Duodenal mucosa (tissue), 2 donors: ENCODE measurements around the gene BIRC5.
"Not testable (repeated sequence)": the region's sequence is repeated elsewhere in the genome, so short reads cannot be mapped to it uniquely, and the experiment has no call there.

Source experiments
- H3K27ac ChIP-seq: one replicate; pipeline ENCODE4 v1.7.0; 2013; ENCODE audit warnings: low read depth, low read length
- H3K27me3 ChIP-seq, 2 donors: one replicate each; pipeline ENCODE4 v1.7.0; 2013; ENCODE audit warnings: low read length in 2 of 2, control low read depth in 1 of 2; ENCODE audit not compliant: insufficient read depth in 2 of 2, control insufficient read depth in 1 of 2
- H3K36me3 ChIP-seq, 2 donors: one replicate each; pipeline ENCODE4 v1.7.0; 2013; ENCODE audit warnings: low read length in 2 of 2, control low read depth in 1 of 2; ENCODE audit not compliant: insufficient read depth in 2 of 2, control insufficient read depth in 1 of 2
- H3K4me1 ChIP-seq, 2 donors: one replicate each; pipeline ENCODE4 v1.7.0; 2013; ENCODE audit warnings: low read length in 2 of 2, control low read depth in 1 of 2; ENCODE audit not compliant: insufficient read depth in 2 of 2, control insufficient read depth in 1 of 2
- H3K4me3 ChIP-seq, 2 donors: one replicate each; pipeline ENCODE4 v1.7.0; 2013; ENCODE audit warnings: low read length in 2 of 2, low read depth in 1 of 2
- H3K9ac ChIP-seq, 2 donors: one replicate each; pipeline ENCODE4 v1.7.0; 2013; ENCODE audit warnings: low read length in 2 of 2, low read depth in 1 of 2
- H3K9me3 ChIP-seq, 2 donors: one replicate each; pipeline ENCODE4 v1.7.0; 2013; ENCODE audit warnings: low read length in 2 of 2, control low read depth in 1 of 2; ENCODE audit not compliant: control insufficient read depth in 1 of 2

BIRC5 gene

DNA sequence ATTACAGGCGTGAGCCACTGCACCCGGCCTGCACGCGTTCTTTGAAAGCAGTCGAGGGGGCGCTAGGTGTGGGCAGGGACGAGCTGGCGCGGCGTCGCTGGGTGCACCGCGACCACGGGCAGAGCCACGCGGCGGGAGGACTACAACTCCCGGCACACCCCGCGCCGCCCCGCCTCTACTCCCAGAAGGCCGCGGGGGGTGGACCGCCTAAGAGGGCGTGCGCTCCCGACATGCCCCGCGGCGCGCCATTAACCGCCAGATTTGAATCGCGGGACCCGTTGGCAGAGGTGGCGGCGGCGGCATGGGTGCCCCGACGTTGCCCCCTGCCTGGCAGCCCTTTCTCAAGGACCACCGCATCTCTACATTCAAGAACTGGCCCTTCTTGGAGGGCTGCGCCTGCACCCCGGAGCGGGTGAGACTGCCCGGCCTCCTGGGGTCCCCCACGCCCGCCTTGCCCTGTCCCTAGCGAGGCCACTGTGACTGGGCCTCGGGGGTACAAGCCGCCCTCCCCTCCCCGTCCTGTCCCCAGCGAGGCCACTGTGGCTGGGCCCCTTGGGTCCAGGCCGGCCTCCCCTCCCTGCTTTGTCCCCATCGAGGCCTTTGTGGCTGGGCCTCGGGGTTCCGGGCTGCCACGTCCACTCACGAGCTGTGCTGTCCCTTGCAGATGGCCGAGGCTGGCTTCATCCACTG lies at the start of gene BIRC5:
TSS of gene BIRC5 (plus strand) at position 238 of the 690 bp plus-strand sequence. CDS start at position 302, 64 bp downstream.
- peaks cover 5 to 11% of the 10 kb centered on the region in 2 donors for H3K4me1 ChIP-seq
- H3K27me3 ChIP-seq = no peaks in the 10 kb centered on the region
- peak within 1 kb of the TSS; percentile 55 to 80 for H3K4me3 ChIP-seq
- H3K27ac ChIP-seq = no peak within 1 kb of the TSS
- H3K36me3 ChIP-seq = no peaks in the 10 kb centered on the region
- H3K9me3 ChIP-seq = no peaks in the 10 kb centered on the region
- peak within 1 kb of the TSS; percentile 14 to 57 for H3K9ac ChIP-seq

DNA sequence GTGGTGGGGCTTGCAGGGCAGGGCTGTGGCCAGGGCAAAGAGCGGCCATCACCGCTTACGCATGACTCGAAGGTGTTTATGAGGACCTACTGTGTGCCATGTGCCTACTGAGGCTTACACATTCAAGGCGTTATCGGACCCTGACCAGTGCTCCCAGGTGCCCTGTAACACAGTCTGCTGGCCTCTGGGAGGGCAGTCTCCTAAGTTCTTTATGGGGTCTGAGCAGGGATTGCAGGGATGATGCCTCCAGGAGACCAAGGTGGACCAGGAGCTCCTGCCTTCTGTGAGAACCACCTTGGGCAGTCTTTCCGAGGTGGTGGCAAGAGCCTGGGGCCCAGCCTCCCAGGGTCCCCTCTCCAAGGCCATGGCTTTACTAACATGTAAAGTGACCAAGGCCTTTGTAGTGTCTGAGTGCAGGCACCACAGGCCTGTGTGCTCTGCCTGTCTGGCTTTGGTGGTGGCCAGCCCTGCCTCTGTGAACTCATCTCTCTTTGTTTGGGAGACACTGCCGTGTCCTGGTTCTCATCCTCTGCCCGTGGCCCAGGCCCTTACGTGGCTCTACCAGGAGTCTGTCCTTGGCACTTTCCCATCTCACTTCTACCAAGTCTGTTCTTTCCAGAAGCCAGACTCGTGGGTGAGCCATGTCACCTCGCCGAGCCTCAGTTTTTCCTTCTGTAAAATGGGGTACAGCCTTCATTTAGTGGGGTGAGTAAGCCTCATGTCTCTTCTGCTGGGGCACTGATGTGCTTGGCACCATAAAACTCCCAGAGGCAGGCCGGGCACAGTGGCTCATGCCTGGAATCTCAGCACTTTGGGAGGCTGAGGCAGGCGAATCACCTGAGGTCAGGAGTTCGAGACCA lies 49.1 kb upstream of the BIRC5 start:
- Histone ChIP-seq H3K27me3 (no peaks in the 10 kb centered on the region), H3K4me1 (peaks cover 15 to 17% of the 10 kb centered on the region in 2 donors), H3K27ac (no peak overlapping the region), H3K4me3 (no peak overlapping the region), H3K9ac (no peak overlapping the region), H3K9me3 (no peaks in the 10 kb centered on the region), H3K36me3 (no peaks in the 10 kb centered on the region)

DNA sequence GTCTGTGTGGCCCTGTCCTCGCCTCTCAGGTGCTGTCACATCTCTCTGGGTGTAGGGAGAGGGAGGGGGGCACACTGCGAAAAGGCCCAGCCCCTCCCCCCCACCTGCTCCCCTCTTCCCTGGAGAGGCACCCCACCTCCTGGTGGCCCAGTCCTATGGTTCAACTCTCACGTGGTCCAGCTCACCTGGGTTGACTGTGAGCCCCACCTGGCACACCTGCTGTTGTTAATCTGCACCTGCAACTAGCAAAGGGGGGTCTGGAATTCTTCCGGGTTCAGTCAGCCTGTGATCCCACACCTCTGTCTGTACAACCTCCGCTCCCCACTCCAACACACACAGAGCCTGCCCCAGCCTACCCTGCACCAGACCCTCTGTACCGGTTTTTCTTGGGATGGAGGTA lies 47.6 kb upstream of the BIRC5 start:
- no peaks in the 10 kb centered on the region for H3K27me3 ChIP-seq
- no peak overlapping the region for H3K9ac ChIP-seq
- H3K4me3 ChIP-seq = no peak overlapping the region
- no peaks in the 10 kb centered on the region for H3K9me3 ChIP-seq
- peaks cover 28 to 29% of the 10 kb centered on the region in 2 donors for H3K4me1 ChIP-seq
- H3K36me3 ChIP-seq = peaks cover 0 to 9% of the 10 kb centered on the region in 2 donors
- no peak overlapping the region for H3K27ac ChIP-seq

DNA sequence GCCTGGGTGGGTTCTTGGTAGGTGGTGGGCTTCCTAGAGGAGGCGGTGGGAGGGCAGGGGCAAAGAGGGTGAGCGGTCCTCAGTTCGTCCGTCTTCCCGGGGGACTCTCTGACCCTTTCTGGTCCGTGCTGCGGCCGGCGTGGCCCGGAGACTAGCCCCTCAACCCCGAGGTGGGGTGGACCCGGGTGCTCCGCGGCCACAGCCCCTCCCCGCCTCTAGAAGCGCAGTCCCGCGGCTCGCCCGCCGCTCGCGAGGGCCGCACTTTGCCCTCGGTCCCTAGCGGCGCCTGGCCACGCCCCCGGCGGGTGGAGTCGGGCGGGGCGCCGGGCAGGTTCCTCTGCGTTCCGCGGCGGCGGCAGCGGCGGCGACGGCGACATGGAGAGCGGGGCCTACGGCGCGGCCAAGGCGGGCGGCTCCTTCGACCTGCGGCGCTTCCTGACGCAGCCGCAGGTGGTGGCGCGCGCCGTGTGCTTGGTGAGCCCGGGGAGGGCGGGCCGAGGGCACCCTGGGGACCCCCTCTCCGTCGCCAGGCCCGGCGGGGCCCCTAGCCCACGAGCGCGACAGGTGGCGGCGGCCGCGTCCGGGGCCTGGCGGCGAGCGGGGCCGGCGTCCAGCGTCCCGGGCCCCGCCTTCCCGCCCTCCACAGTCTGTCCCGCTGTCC lies 45.7 kb upstream of the BIRC5 start, which contains the start of gene SYNGR2:
TSS of gene SYNGR2 (plus strand) at position 340 of the 661 bp plus-strand sequence. CDS start at position 376, 36 bp downstream.
- Histone ChIP-seq H3K4me1 (peaks cover 44 to 49% of the 10 kb centered on the region in 2 donors), H3K9ac (peak within 1 kb of the TSS; percentile 76 to 84), H3K27me3 (no peaks in the 10 kb centered on the region), H3K36me3 (peaks cover 0 to 14% of the 10 kb centered on the region in 2 donors), H3K4me3 (peak within 1 kb of the TSS; percentile 83 to 94), H3K27ac (peak within 1 kb of the TSS; percentile 83), H3K9me3 (no peaks in the 10 kb centered on the region)

DNA sequence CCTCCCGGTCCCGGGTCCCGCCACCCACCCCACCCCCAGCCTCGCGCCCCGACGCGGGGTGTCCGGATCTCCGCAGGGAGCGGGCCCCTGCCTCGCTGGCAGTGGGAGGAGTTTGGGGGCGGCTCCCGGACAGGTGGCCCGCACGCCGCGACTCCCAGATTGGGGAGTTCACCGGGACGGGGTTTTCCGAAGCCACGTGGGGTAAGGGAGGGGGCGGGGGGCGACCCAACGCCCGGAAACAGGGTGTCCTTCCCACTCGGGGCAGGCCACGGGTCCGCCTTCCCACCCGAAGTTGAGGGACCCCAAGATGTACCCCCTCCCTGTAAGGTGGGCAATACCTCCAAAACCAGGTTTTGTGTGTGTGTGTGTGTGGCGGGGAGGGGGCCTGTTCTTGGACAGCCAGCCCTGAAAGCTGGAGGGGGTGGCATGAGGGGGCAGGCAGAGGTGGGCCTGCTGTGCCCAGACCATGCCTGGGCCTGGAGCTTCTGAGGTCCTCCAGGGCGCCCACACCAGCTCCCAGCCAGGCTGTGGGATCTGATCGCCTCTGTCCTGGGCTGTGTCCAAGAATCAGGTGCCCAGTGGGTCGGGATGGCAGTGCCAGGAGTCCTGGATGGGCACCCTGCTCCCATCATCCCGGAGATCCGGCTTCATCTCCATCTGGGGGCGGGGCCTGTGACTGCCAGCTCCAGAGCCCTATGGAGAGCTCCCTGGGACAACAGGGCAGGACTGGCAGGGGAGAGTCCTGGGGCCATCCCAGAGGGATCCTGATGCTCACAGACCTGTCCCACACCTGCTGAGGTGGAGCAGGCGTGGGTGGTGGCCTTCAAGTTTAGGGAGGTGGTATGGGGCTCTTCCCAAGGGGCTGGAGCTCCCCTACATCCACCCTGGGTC lies 44.9 kb upstream of the BIRC5 start:
- H3K9ac ChIP-seq = peak overlapping the region; percentile 76 to 84
- peak overlapping the region; percentile 83 to 94 for H3K4me3 ChIP-seq
- H3K4me1 ChIP-seq = peaks cover 52 to 57% of the 10 kb centered on the region in 2 donors
- no peaks in the 10 kb centered on the region for H3K9me3 ChIP-seq
- peak overlapping the region; percentile 83 for H3K27ac ChIP-seq
- peaks cover 0 to 14% of the 10 kb centered on the region in 2 donors for H3K36me3 ChIP-seq
- no peaks in the 10 kb centered on the region for H3K27me3 ChIP-seq

DNA sequence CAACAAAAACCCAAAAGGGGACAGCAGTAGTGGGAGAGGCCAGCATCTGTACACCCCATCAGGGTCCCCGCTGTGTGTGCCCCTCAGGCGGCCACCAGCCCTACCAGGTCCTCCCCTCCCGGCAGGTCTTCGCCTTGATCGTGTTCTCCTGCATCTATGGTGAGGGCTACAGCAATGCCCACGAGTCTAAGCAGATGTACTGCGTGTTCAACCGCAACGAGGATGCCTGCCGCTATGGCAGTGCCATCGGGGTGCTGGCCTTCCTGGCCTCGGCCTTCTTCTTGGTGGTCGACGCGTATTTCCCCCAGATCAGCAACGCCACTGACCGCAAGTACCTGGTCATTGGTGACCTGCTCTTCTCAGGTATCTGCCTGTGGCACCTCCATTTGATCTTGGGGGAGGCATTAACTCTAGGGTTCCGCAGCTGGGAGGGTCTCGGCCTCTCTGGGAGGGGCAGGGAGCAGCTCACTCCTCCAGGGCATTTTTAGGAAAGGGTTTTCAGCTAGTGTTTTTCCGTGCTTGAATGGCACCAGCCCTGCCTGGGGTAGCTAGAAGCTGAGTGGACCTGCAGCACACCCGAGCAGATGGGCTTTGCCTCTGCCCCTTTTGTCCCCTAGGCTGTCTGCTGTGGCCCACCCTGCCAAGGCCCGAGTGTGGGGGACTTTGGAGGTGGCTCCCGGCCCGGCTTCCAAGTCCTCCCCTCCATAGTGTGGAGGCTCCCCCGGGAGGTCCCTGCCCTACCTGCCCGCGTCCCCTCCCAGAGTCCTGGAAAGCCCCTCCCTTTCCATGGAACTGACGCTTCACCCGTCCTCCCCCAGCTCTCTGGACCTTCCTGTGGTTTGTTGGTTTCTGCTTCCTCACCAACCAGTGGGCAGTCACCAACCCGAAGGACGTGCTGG lies 43.1 kb upstream of the BIRC5 start:
- Histone ChIP-seq H3K9ac (no peak overlapping the region), H3K36me3 (peaks cover 0 to 14% of the 10 kb centered on the region in 2 donors), H3K27ac (no peak overlapping the region), H3K27me3 (no peaks in the 10 kb centered on the region), H3K4me3 (no peak overlapping the region), H3K9me3 (no peaks in the 10 kb centered on the region), H3K4me1 (peaks cover 69 to 75% of the 10 kb centered on the region in 2 donors)

DNA sequence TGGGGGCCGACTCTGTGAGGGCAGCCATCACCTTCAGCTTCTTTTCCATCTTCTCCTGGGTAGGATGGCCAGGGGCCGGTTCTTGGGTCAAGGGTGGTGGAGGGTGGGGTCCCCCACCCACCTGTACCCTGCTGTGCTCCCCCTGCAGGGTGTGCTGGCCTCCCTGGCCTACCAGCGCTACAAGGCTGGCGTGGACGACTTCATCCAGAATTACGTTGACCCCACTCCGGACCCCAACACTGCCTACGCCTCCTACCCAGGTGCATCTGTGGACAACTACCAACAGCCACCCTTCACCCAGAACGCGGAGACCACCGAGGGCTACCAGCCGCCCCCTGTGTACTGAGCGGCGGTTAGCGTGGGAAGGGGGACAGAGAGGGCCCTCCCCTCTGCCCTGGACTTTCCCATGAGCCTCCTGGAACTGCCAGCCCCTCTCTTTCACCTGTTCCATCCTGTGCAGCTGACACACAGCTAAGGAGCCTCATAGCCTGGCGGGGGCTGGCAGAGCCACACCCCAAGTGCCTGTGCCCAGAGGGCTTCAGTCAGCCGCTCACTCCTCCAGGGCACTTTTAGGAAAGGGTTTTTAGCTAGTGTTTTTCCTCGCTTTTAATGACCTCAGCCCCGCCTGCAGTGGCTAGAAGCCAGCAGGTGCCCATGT lies 42.3 kb upstream of the BIRC5 start:
- H3K4me3 ChIP-seq, H3K9ac ChIP-seq, H3K27me3 ChIP-seq, H3K9me3 ChIP-seq: not testable (repeated sequence)
- Histone ChIP-seq H3K36me3 (peaks cover 0 to 14% of the 10 kb centered on the region in 2 donors), H3K4me1 (peaks cover 71 to 80% of the 10 kb centered on the region in 2 donors), H3K27ac (peak overlapping the region; percentile 43)

DNA sequence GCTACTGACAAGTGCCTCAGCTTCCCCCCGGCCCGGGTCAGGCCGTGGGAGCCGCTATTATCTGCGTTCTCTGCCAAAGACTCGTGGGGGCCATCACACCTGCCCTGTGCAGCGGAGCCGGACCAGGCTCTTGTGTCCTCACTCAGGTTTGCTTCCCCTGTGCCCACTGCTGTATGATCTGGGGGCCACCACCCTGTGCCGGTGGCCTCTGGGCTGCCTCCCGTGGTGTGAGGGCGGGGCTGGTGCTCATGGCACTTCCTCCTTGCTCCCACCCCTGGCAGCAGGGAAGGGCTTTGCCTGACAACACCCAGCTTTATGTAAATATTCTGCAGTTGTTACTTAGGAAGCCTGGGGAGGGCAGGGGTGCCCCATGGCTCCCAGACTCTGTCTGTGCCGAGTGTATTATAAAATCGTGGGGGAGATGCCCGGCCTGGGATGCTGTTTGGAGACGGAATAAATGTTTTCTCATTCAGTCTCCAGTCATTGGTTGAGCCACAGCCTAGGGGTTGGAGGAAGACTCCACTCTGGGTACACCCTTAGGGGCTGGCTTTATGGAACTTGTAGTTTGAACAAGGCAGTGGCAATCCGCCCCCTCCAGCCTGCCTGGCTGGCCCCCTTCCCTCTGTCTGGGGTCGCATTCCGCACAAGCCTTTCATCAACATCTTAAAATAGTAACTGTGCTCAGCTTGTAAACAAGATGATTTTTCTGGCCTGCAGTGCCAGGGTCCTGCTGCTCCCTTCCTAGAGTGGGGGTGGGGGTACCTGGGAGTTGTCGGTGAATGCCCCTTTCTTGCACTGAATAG lies 41.6 kb upstream of the BIRC5 start:
- peaks cover 0 to 14% of the 10 kb centered on the region in 2 donors for H3K36me3 ChIP-seq
- peak overlapping the region; percentile 64 for H3K27ac ChIP-seq
- no peaks in the 10 kb centered on the region for H3K9me3 ChIP-seq
- no peaks in the 10 kb centered on the region for H3K27me3 ChIP-seq
- peak overlapping the region; percentile 32 to 40 for H3K9ac ChIP-seq
- H3K4me1 ChIP-seq = peaks cover 74 to 80% of the 10 kb centered on the region in 2 donors
- H3K4me3 ChIP-seq = peak overlapping the region; percentile 1 to 9
